Measurements from ENCODE around the gene IPO7.
A peak's percentile ranks its signal among the peaks of the same experiment; 100 is the strongest.
"Not testable (repeated sequence)": the region's sequence is repeated elsewhere in the genome, so short reads cannot be mapped to it uniquely, and the experiment has no call there.

IPO7 gene

DNA sequence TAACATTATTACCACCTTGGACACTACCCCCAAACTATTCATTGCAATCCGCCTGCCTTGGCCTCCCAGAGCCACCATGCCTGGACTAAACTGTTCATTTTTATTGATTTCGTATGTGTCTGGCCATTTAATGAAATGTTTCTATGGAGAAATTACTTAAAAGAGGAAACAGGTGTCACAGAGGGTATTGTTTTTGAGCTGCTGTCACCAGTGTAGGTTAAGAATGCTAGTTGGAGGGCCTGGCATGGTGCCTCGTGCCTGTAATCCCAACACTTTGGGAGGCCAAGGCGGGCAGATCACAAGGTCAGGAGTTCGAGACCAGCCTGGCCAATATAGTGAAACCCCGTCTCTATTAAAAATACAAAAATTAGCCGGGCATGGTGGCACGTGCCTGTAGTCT, 17.4 kb downstream of the IPO7 start:
- not testable (repeated sequence) for H3K4me3 ChIP-seq (ENCODE audit: low read depth, low read length); H3K9me3 ChIP-seq (ENCODE audit: control insufficient read depth, insufficient read depth, low read depth, low read length); H3K27me3 ChIP-seq (ENCODE audit: control insufficient read depth, insufficient read depth, low read length); H3K27ac ChIP-seq (ENCODE audit: low read depth, low read length); H3K4me1 ChIP-seq (ENCODE audit: control insufficient read depth, insufficient read depth, low read length); H3K9ac ChIP-seq (ENCODE audit: low read length)
- peaks cover 44% of the 10 kb centered on the region for H3K36me3 ChIP-seq (ENCODE audit: control insufficient read depth, insufficient read depth, low read length)

DNA sequence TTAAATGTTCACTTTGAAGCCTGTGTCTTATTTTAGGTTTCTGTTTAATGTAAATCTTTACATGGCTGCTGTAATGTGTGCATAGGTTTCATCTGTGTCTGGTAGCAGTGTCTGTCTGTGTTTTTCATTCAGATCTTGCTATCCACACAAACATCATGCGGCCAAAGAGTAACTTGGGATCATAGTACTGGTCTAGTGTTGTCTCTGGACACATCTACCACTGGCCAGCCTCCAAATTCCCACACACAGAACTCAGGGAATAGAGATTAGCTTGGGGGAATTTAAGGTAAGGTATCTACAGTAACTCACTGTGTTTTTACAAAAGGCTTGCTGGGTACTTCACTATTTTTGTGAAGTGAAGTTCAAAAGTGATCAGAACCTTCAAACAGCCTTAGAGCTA, 44.3 kb downstream of the IPO7 start:
- Histone ChIP-seq H3K9ac (ENCODE audit: low read length) (no peak overlapping the region), H3K36me3 (ENCODE audit: control insufficient read depth, insufficient read depth, low read length) (peaks cover 97% of the 10 kb centered on the region), H3K27me3 (ENCODE audit: control insufficient read depth, insufficient read depth, low read length) (no peaks in the 10 kb centered on the region), H3K4me1 (ENCODE audit: control insufficient read depth, insufficient read depth, low read length) (no peaks in the 10 kb centered on the region), H3K4me3 (ENCODE audit: low read depth, low read length) (no peak overlapping the region), H3K9me3 (ENCODE audit: control insufficient read depth, insufficient read depth, low read depth, low read length) (no peaks in the 10 kb centered on the region), H3K27ac (ENCODE audit: low read depth, low read length) (no peak overlapping the region)

DNA sequence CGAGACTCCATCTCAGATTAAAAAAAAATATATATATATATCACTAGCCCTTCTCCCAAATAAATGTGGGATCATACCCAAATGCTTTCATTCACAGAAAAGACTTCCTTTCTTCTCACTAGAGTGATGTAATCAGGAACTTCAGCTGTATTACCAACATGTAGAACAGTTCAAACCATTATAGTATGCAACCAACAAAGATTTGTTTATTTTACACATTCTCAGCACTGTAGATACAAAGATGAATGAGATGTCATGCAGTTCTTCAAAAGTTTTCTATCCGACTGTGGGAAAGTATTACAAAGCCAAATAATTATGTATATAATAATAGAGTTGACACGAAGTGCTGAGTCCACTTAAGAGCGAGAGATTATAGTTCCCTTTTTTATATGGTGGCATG, 54.2 kb downstream of the IPO7 start:
- Histone ChIP-seq H3K9ac (ENCODE audit: low read length) (no peak overlapping the region), H3K27ac (ENCODE audit: low read depth, low read length) (no peak overlapping the region), H3K4me3 (ENCODE audit: low read depth, low read length) (no peak overlapping the region), H3K9me3 (ENCODE audit: control insufficient read depth, insufficient read depth, low read depth, low read length) (no peaks in the 10 kb centered on the region), H3K4me1 (ENCODE audit: control insufficient read depth, insufficient read depth, low read length) (no peaks in the 10 kb centered on the region), H3K36me3 (ENCODE audit: control insufficient read depth, insufficient read depth, low read length) (peaks cover 96% of the 10 kb centered on the region), H3K27me3 (ENCODE audit: control insufficient read depth, insufficient read depth, low read length) (no peaks in the 10 kb centered on the region)

DNA sequence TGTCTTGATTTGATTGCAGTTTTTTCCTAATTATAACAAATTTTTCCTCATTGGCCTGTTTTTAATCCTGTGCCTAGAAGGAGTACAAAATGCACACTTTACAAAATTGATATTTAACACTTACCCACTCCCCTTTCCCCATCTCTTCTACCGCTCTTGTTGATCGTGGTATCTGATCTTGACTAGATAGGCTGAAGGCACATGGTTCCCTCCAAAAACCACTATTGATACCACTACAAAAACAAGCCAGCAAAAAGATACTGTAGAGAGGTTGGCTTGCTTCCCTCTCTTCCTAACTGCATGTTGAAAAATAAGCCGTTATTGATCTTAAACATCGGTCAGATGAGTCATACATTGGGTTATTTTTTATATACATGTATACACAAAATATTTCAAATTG, 61.8 kb downstream of the IPO7 start:
- H3K36me3 ChIP-seq (ENCODE audit: control insufficient read depth, insufficient read depth, low read length), result peaks cover 70% of the 10 kb centered on the region
- no peaks in the 10 kb centered on the region for H3K27me3 ChIP-seq (ENCODE audit: control insufficient read depth, insufficient read depth, low read length)
- peaks cover 1% of the 10 kb centered on the region; the same call in 1 of the 2 replicates for H3K9me3 ChIP-seq (ENCODE audit: control insufficient read depth, insufficient read depth, low read depth, low read length)
- H3K27ac ChIP-seq (ENCODE audit: low read depth, low read length), result no peak overlapping the region
- no peak overlapping the region for H3K9ac ChIP-seq (ENCODE audit: low read length)
- no peaks in the 10 kb centered on the region for H3K4me1 ChIP-seq (ENCODE audit: control insufficient read depth, insufficient read depth, low read length)
- no peak overlapping the region for H3K4me3 ChIP-seq (ENCODE audit: low read depth, low read length)

DNA sequence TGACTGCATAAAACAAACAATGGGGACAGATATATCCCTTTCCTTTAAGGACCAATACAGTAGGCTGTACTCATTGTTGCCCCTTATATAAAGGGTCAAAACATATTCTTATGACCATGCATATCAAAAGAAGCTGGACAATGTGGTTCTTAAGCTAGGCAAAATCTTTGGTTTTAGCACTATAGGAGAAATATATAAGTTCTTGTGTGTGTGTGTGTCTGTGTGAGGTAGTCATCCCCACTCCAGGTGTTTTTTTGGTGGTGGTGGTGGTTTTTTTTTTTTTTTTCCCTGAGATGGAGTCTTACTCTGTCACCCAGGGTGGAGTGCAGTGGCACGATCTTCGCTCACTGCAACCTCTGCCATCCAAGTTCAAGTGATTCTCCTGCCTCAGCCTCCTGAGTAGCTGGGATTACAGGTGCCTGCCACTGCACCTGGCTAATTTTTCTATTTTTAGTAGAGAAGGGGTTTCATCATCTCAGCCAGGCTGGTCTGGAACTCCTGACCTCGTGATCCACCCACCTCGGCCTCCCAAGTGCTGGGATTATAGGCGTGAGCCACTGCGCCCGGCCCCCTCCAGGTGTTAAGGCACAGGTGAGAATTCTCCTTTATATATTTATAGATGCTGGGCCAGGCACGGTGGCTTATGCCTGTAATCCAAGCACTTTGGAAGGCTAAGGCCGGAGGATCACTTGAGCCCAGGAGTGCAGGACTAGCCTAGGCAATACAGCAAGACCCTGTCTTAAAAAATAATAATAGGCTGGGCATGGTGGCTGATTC, 64.3 kb downstream of the IPO7 start:
- Histone ChIP-seq H3K9me3 (ENCODE audit: control insufficient read depth, insufficient read depth, low read depth, low read length) (peaks cover 8% of the 10 kb centered on the region), H3K36me3 (ENCODE audit: control insufficient read depth, insufficient read depth, low read length) (peaks cover 46% of the 10 kb centered on the region), H3K9ac (ENCODE audit: low read length) (no peak overlapping the region), H3K4me3 (ENCODE audit: low read depth, low read length) (no peak overlapping the region), H3K4me1 (ENCODE audit: control insufficient read depth, insufficient read depth, low read length) (no peaks in the 10 kb centered on the region), H3K27me3 (ENCODE audit: control insufficient read depth, insufficient read depth, low read length) (no peaks in the 10 kb centered on the region), H3K27ac (ENCODE audit: low read depth, low read length) (no peak overlapping the region)

DNA sequence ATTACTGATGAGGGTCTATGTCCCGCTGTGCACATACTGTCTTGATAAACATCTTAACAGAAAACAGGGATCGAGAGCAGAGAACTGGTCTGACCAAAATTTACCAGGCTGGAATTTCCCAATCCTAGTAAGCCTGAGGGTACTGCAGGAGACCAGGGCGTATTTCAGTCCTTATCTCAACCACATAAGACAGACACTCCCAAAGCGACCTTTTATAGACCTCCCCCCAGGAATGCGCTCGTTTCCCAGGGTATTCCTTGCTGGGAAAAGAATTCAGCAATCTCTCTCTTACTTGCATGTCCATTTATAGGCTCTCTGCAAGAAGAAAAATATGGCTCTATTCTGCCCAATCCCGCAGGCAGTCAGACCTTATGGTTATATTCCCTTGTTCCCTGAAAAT, 67.6 kb downstream of the IPO7 start:
- not testable (repeated sequence) for H3K9ac ChIP-seq (ENCODE audit: low read length); H3K9me3 ChIP-seq (ENCODE audit: control insufficient read depth, insufficient read depth, low read depth, low read length); H3K27me3 ChIP-seq (ENCODE audit: control insufficient read depth, insufficient read depth, low read length); H3K4me1 ChIP-seq (ENCODE audit: control insufficient read depth, insufficient read depth, low read length); H3K27ac ChIP-seq (ENCODE audit: low read depth, low read length); H3K4me3 ChIP-seq (ENCODE audit: low read depth, low read length)
- peaks cover 14% of the 10 kb centered on the region for H3K36me3 ChIP-seq (ENCODE audit: control insufficient read depth, insufficient read depth, low read length)

DNA sequence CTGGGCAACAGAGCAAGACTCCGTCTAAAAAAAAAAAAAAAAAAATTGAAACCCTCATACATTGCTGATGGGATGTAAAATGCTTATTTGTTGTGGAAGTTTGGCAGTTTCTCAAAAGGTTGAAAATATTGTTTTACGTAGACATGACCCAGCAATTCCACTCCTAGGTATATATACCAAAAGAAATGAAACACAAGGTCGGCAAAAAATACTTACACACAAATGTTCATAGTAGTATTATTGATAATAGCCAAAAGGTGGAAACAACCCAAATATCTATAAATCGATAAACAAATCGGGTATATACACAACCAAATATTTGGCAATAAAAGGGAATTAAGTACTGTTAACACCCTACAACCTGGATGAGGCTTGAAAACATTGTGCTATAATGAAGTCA, 71.3 kb downstream of the IPO7 start:
- Histone ChIP-seq H3K36me3 (ENCODE audit: control insufficient read depth, insufficient read depth, low read length) (no peaks in the 10 kb centered on the region; the same call in 1 of the 2 replicates), H3K9me3 (ENCODE audit: control insufficient read depth, insufficient read depth, low read depth, low read length) (peaks cover 8% of the 10 kb centered on the region), H3K27ac (ENCODE audit: low read depth, low read length) (no peak overlapping the region), H3K4me1 (ENCODE audit: control insufficient read depth, insufficient read depth, low read length) (no peaks in the 10 kb centered on the region), H3K4me3 (ENCODE audit: low read depth, low read length) (no peak overlapping the region), H3K9ac (ENCODE audit: low read length) (no peak overlapping the region), H3K27me3 (ENCODE audit: control insufficient read depth, insufficient read depth, low read length) (no peaks in the 10 kb centered on the region)

DNA sequence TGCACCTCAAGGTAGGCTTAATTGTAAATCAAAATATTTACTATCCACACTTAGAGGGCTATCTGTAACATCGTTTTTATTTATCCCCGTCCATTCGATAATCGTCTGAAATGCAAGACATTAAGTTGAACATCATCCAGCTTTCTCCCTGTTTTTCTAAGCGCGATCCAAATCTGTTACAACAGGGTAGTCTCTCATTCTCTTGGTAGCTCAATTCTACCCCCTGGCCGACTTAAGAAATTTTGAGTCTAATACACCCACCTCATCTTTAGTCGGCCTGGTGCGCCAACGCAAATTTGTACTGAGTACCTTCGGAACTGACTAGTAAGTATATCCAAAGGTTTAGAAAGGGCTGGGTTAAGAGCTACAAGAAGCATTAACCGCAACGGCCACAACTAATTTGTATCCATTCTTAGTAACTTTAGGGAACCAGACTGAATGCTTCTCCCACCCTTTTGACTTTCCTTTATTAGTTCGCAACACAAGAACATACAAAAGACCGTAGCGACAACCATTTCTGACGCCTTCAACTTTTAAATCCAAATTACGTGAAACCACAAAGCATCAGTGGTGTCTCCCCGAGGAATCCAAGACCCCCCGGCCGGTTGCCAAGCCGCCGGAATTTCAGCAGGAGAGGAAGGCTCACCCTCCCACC, 75.3 kb downstream of the IPO7 start:
- Histone ChIP-seq H3K36me3 (ENCODE audit: control insufficient read depth, insufficient read depth, low read length) (no peaks in the 10 kb centered on the region), H3K27ac (ENCODE audit: low read depth, low read length) (peak overlapping the region; percentile 98), H3K9me3 (ENCODE audit: control insufficient read depth, insufficient read depth, low read depth, low read length) (no peaks in the 10 kb centered on the region), H3K4me3 (ENCODE audit: low read depth, low read length) (peak overlapping the region; percentile 96), H3K27me3 (ENCODE audit: control insufficient read depth, insufficient read depth, low read length) (no peaks in the 10 kb centered on the region), H3K9ac (ENCODE audit: low read length) (peak overlapping the region; percentile 99), H3K4me1 (ENCODE audit: control insufficient read depth, insufficient read depth, low read length) (0 out of 2 replicates have a peak, but pooled peaks cover 5% of the 10 kb centered on the region)

DNA sequence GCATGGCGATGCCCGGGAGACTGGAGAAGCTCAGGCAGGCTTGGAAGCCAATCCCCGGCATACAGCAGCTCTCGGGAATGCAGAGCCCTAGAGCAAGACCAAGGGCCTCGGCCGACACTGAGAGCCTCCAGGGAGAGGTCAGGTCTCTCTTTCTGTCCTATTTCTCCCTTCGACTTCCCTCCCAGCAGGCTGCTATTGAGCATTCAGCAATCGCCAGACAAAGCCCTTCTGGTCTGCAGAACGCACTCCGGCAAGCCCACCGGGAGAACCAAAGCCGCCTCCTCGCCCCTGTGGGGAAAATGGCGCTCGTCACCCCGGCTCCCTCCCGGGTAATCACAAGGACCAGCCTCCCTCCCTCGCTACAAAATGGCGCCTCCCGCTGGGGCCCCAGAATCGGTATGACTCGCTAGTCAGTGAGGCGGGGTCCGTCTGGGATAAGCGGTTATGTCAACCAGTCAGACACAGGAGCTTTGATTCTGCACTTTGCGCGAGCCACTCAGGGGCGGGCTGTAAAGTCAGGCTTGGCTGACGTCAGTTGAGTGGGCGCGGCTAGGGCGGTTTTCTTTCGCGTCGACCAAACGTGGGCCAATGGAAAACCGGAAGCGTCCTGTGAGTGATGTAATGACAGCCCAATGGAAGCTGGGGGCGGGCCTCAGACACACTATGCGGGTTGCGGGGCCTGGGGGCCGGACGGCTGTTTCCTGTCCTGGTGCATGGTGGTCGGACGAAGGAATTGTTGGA, 76.0 kb downstream of the IPO7 start, which contains the start of gene ZNF143:
TSS of gene ZNF143 (plus strand) at position 691 of the 741 bp plus-strand sequence. CDS start 10,297 bp downstream, outside the sequence.
- H3K27ac ChIP-seq (ENCODE audit: low read depth, low read length), result peak within 1 kb of the TSS; percentile 98
- H3K4me3 ChIP-seq (ENCODE audit: low read depth, low read length), result peak within 1 kb of the TSS; percentile 96
- H3K9ac ChIP-seq (ENCODE audit: low read length), result peak within 1 kb of the TSS; percentile 99
- 0 out of 2 replicates have a peak, but pooled peaks cover 5% of the 10 kb centered on the region for H3K4me1 ChIP-seq (ENCODE audit: control insufficient read depth, insufficient read depth, low read length)
- no peaks in the 10 kb centered on the region for H3K9me3 ChIP-seq (ENCODE audit: control insufficient read depth, insufficient read depth, low read depth, low read length)
- H3K27me3 ChIP-seq (ENCODE audit: control insufficient read depth, insufficient read depth, low read length), result no peaks in the 10 kb centered on the region
- H3K36me3 ChIP-seq (ENCODE audit: control insufficient read depth, insufficient read depth, low read length), result no peaks in the 10 kb centered on the region

DNA sequence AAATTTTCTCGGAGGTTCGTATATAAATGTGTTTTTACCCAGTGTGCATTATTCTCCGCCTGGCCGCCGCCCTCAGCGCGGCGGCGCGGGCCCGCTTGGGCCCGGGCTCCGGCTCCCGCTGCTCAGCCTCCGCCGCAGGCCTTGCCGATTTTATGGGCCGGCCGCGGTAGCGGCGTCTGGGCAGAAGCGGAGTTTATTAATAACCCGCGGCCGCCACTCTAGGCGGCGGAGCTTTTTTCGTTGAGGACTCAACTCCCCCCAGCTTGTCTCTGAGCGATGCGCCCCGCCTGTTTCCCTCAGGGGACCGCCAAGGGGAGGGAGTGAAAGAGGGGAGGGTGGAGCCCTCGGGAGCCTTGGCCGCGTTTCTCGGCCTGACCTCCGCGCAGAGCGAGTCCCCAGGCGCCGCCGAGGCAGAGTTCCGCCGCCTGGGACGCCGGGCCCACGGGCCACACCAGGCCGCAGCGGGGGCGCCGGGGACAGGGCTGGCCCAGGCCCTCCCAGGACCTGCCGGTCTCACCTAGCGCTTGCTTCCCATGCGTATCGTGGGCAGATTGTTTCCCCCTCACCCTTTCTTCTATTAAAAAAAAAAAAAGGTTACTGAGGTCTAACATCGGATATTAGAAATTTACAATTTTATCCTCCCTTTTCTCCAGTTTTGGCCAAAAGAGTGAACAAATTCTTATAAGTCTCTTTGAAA, 76.8 kb downstream of the IPO7 start:
- no peaks in the 10 kb centered on the region for H3K27me3 ChIP-seq (ENCODE audit: control insufficient read depth, insufficient read depth, low read length)
- peak overlapping the region; percentile 96 for H3K9ac ChIP-seq (ENCODE audit: low read length)
- H3K36me3 ChIP-seq (ENCODE audit: control insufficient read depth, insufficient read depth, low read length), result no peaks in the 10 kb centered on the region
- H3K9me3 ChIP-seq (ENCODE audit: control insufficient read depth, insufficient read depth, low read depth, low read length), result no peaks in the 10 kb centered on the region
- H3K4me3 ChIP-seq (ENCODE audit: low read depth, low read length), result peak overlapping the region; percentile 85
- H3K4me1 ChIP-seq (ENCODE audit: control insufficient read depth, insufficient read depth, low read length), result 0 out of 2 replicates have a peak, but pooled peaks cover 5% of the 10 kb centered on the region
- peak overlapping the region; percentile 98 for H3K27ac ChIP-seq (ENCODE audit: low read depth, low read length)
